ENCODE data around the gene SESN2.
A peak's percentile ranks its signal among the peaks of the same experiment; 100 is the strongest.

Gene SESN2

GRCh38 chr1:28247612-28248272 is 11.6 kb upstream of the SESN2 start:
- DNase-seq (ENCODE audit: extremely low spot score), result no peak
- ChIA-PET CTCF (interaction anchor here (0.7 to 2.4 kb wide), 13 partner anchors 8 to 333 kb away, joined by 3 to 23 read pairs (median 5); partner anchors contain the start of genes ATP5IF1 and SESN2), POLR2A (interaction anchor here (0.8 to 7.1 kb wide), 12 partner anchors 12 to 334 kb away, joined by 3 to 89 read pairs (median 6); partner anchors contain the start of genes ATP5IF1, MED18, PHACTR4 and RCC1)
- TF ChIP-seq ZNF384 (IDR thresholded peaks at IDR 0.05) (no peak), LEF1 (IDR thresholded peaks at IDR 0.05; ENCODE audit: borderline replicate concordance) (no peak), TARDBP (IDR thresholded peaks at IDR 0.05) (no peak), ELF4 (IDR thresholded peaks at IDR 0.05) (no peak)

- CTCF ChIA-PET, result interaction anchor here (0.6 to 2.4 kb wide), 26 partner anchors 8 to 333 kb away, joined by 3 to 23 read pairs (median 4); partner anchors contain the start of genes ATP5IF1, MED18 and SESN2
- no peak for TF ChIP-seq SP1 (IDR thresholded peaks at IDR 0.05)
- peak; percentile 41; the same call in 1 of the 2 replicates for TF ChIP-seq ZNF384 (IDR thresholded peaks at IDR 0.05)
- peak; percentile 82 for DNase-seq (ENCODE audit: extremely low spot score)
- POLR2A ChIA-PET, result interaction anchor here (0.7 to 7.1 kb wide), 24 partner anchors 12 to 476 kb away, joined by 3 to 89 read pairs (median 4); partner anchors contain the start of genes ATP5IF1, DNAJC8, MED18 and PHACTR4
Observed at GRCh38 chr1:28248273-28249012, 10.9 kb upstream of the SESN2 start.

- TF ChIP-seq PKNOX1 (IDR thresholded peaks at IDR 0.05) (peak; percentile 80; the same call in 1 of the 2 replicates), FOXA1 (IDR thresholded peaks at IDR 0.05) (no peak), HDGF (IDR thresholded peaks at IDR 0.05; ENCODE audit: borderline replicate concordance) (no peak)
- ChIA-PET POLR2A (interaction anchor here (0.7 to 7.1 kb wide), 26 partner anchors 12 to 477 kb away, joined by 3 to 89 read pairs (median 4); partner anchors contain the start of genes ATP5IF1, DNAJC8, MED18 and PHACTR4), CTCF (interaction anchor here (0.6 to 2.4 kb wide), 24 partner anchors 9 to 370 kb away, joined by 3 to 23 read pairs (median 5); partner anchors contain the start of genes ATP5IF1, MED18 and SESN2)
- peak; percentile 40 for DNase-seq (ENCODE audit: extremely low spot score)
Observed at GRCh38 chr1:28249013-28249865, 10.1 kb upstream of the SESN2 start.

GRCh38 chr1:28249866-28250295 is 9.4 kb upstream of the SESN2 start:
- DNase-seq (ENCODE audit: extremely low spot score), result no peak
- CTCF ChIA-PET, result interaction anchor here (0.7 to 2.4 kb wide), 7 partner anchors 8 to 371 kb away, joined by 3 to 20 read pairs (median 5); partner anchors contain the start of gene SESN2
- POLR2A ChIA-PET, result interaction anchor here (1.0 to 7.1 kb wide), 15 partner anchors 11 to 332 kb away, joined by 3 to 89 read pairs (median 5); partner anchors contain the start of genes ATP5IF1, MED18, PHACTR4 and SESN2
- TF ChIP-seq FOXA1 (IDR thresholded peaks at IDR 0.05) (no peak), HDGF (IDR thresholded peaks at IDR 0.05; ENCODE audit: borderline replicate concordance) (no peak), SUZ12 (IDR thresholded peaks at IDR 0.05) (no peak), FOXK2 (IDR thresholded peaks at IDR 0.05) (no peak), L3MBTL2 (conservative IDR thresholded peaks at IDR 0.05) (no peak), PKNOX1 (IDR thresholded peaks at IDR 0.05) (no peak), CTBP1 (IDR thresholded peaks at IDR 0.05; ENCODE audit: borderline replicate concordance) (no peak), BHLHE40 (IDR thresholded peaks at IDR 0.05; ENCODE audit: borderline replicate concordance) (no peak), TARDBP (IDR thresholded peaks at IDR 0.05) (no peak), SP1 (IDR thresholded peaks at IDR 0.05) (no peak), NFRKB (IDR thresholded peaks at IDR 0.05) (no peak), ZNF384 (IDR thresholded peaks at IDR 0.05) (no peak), LEF1 (IDR thresholded peaks at IDR 0.05; ENCODE audit: borderline replicate concordance) (no peak), FOXM1 (IDR thresholded peaks at IDR 0.05; ENCODE audit: borderline replicate concordance) (no peak), ARNT (IDR thresholded peaks at IDR 0.05) (no peak), ELF4 (IDR thresholded peaks at IDR 0.05) (no peak)

- ChIA-PET POLR2A (interaction anchor here (0.7 to 1.9 kb wide), 3 partner anchors 20 to 73 kb away, joined by 3 to 4 read pairs (median 3); partner anchors contain the start of gene MED18), CTCF (interaction anchor here (1.2 kb wide), 2 partner anchors 9 to 10 kb away, joined by 3 to 4 read pairs; no protein-coding TSS in a partner anchor)
- TF ChIP-seq L3MBTL2 (conservative IDR thresholded peaks at IDR 0.05) (no peak; the same call in 1 of the 2 replicates), ARNT (IDR thresholded peaks at IDR 0.05) (no peak), NFRKB (IDR thresholded peaks at IDR 0.05) (no peak), FOXA1 (IDR thresholded peaks at IDR 0.05) (no peak), ELF4 (IDR thresholded peaks at IDR 0.05) (no peak), SP1 (IDR thresholded peaks at IDR 0.05) (no peak), BHLHE40 (IDR thresholded peaks at IDR 0.05; ENCODE audit: borderline replicate concordance) (no peak), CTBP1 (IDR thresholded peaks at IDR 0.05; ENCODE audit: borderline replicate concordance) (no peak), SUZ12 (IDR thresholded peaks at IDR 0.05) (no peak), TARDBP (IDR thresholded peaks at IDR 0.05) (no peak), FOXK2 (IDR thresholded peaks at IDR 0.05) (no peak)
- DNase-seq (ENCODE audit: extremely low spot score), result no peak
Observed at GRCh38 chr1:28256197-28256827, 3.0 kb upstream of the SESN2 start.
